GM19455 (cell line): ENCODE measurements around the gene VDR.
"Not testable (repeated sequence)": the region's sequence is repeated elsewhere in the genome, so short reads cannot be mapped to it uniquely, and the experiment has no call there.

Experiments used
- ATAC-seq: cut with Tn5 transposase; IDR thresholded peaks from one replicate; pipeline ENCODE4 v1.9.1; 2021; ENCODE audit not compliant: unreplicated experiment

The VDR gene

DNA sequence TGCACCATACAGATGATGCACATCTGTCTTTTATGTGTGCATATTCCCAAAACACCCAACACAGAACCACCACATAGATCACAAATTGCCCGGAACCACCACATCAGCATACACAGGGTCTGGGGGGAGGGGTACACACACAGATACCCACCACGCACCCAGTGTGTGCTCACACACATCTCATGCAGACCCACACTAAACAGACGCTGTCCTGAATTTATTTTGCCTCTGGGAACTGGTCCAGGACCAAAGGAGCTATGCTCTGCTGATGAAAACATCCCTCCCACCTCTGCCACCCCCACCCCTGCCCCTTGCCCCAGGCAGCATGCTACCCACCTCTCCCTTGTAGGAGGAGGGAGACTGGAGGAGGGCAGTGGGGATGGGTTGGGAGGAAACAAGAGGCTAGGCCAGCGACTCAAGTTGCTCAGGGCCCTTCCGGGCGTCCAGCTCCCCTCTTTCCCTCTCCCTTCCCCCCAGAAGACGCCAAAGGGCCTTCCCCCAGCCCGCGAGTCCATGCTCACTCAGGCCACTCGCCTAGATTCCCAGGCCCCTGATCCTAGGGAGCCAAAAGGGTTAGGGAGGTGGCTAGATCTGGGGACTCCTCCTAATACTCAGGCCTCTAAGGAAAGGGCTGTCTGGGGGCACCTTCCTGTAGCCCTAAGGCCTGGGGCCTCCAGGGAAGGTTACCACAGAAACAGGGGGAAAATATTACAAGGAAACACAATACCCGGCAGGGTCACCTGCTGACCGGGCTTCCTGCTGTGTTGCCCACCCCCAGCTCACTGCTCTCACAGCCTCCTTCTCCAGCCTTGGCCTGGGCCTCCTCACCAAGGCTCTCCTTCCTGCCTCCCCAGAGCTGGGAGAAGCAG lies 88.2 kb downstream of the VDR start:
- no peak for ATAC-seq

DNA sequence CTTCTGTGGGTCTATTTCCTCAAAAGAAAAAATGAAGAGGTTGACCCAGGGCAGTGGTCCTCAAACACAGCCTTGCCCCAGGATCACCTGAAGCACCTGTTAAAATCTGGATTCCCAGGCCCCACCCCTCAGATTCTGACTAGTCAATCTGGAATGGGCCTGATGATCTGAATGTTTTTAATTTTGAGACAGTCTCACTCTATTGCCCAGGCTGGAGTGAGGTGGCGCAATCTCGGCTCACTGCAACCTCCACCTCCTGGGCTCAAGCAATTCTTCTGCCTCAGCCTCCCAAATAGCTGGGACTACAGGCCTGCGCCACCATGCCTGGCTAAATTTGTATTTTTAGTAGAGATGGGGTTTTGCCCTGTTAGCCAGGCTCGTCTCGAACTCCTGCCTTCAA lies 89.3 kb downstream of the VDR start:
- ATAC-seq = not testable (repeated sequence)

DNA sequence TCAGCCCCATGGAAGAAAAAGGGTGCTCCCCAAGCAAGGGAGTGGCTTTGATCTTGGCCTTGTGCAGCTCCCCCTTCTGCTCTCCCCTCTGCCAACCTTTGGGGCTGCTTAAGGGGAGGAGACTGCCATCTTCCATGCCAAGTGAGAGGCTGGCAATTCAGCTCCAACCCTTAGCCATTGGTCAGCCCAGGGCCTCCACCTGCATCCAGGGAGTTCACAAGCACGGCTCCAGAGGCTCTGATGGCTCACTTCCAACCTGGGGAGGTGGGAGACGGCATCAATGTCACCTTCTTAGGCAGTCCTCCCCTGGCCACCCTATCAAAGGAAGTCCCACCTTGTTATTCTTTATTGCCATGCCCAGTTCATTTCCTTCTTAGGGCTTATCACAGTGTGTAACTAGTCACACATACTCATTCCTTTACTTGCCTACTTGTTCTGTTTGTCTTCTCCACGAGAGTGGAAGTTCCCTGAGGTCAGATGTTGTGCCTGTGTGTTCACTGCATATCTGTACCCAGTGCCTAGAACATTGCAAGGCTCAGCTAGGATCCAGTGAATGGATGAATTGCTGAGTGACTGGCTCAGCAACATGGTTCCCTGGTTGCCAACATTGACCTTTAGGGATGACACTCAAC lies 90.1 kb downstream of the VDR start:
- no peak for ATAC-seq

DNA sequence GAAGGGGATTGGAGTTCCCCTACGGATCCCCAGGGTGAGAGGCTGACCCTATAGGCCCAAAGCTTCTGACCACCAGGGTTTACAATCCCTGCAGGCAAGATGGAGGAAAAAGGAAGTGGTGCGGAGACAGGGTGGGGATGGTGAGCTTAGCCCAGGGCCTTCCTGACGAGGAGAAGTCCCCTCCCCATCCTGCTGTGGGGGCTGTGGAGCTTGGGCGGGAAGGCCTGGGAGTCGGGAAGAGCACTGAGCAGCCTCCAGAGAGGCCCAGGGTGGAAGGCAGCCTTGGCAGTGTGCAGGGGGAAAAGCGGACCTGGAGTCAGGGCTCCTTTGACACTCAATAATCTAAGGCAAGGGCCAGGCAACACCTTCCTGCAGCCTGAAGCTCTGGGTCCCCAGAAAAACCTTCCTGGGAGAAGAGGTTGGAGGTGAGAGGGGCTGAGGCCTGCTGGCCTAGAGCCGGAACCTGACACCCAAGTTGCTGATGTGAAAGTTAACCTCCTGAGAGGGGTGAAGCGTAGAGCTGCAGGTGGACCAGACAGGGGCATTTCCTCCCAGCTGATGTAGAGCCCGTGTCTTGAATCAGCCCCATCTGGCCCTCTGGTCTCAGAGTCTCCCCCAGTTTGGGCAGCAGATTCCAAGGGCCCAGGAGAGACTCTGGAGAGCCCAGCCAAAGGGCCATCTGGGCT lies 91.1 kb downstream of the VDR start:
- ATAC-seq = peak; percentile 40

DNA sequence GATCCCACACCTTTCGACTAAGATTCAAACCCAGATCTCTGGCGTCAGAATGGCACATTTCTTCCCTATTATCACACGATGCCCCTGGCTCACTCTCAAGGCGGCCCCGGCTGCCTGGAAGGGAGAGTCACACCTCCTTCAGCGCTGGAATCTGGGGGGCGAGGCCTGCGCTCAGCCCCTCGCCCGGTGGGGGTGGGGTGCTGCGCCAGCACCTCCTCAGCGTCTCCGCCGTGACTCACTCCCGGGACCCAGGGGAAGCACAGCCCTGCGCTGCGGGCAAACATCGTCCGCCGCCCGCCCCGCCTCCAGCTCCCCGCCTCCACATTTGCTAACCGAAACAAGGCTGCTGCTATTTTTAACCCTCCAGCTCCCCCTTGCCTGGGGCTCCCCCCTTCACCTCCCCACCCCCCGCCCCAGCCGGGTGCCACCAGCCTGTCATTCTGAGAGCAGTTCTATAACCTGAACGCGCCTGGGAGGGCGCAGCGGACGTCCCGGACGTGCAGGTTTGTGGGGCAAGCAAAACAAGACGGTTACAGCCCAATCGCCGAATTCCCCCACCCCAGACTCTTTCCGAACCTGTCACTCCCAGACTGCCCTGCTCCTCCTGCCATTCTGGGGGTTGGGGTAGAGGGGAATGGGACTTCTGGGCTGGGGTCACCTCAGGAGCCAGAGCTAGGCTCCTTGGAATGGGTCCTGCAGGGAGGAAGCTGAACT lies 91.8 kb downstream of the VDR start:
- peak; percentile 60 for ATAC-seq

DNA sequence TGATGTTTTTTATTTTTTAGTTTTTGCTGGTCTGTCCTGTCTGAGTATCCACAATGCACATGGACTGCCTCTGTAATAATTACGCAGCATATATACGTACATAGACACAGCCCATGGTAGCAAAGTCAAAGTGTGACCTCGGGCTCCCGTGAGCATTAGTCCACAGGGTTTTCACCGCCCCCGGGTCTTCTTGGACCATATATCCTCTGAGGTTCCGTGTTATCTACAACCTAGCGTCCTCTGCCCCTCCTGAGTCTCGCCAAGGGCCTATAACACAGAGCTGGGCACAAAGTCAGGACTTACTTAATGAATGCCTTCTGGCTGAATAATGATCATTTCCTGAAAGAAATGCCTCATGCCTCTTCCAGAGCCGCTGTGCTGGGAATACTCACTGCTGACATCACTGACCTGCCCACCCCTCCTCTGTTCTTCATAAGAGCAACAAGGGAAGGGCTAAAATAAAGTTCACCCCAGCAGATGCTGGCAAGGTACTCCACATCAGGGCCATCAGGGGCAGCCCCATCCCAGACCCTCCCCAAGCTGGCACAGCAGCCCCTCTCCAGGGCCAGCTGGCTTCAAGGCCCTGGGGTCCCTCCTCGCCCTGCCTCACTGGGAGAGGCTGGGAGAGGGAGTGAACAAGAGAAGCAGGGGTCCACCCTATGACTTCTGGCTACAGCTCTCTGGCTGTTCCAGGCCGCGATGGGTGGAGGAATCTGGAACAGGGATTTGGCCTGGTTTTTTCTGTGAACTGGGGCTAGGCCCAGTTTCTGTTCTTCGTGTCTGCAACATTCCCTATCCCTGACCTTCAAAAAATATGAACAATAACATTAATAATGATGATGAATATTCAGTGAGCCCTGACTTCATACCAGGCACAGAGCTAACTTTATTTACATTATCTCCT lies 93.0 kb downstream of the VDR start:
- ATAC-seq = no peak

DNA sequence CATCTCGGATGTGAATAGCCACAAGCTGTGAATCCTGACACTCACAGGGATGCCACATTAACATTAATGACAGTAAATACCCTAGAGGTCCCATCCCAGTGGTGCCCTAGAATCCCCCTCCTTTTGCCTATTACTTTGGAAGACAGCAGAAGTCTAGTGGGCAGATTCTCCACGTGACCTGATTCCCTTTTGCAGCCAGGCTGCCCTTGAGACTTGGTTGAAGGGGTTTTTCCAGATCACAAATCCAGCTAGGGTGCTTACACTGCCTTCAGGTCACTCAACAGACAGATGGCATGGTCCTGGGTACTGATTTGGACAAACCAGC lies 93.8 kb downstream of the VDR start:
- ATAC-seq = no peak

DNA sequence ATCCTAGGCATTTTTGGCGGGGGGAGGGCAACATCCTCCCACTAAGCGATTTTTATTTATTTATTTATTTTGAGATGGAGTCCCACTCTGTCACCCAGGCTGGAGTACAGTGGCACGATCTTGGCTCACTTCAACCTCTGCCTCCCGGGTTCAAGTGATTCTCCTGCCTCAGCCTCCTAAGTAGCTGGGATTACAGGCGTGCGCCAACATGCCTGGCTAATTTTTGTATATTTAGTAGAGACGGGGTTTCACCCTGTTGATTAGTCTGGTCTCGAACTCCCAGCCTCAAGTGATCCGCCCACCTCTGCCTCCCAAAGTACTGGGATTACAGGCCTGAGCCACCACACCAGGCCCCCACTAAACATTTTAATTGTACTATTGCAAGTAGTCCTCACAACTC lies 95.3 kb downstream of the VDR start:
- not testable (repeated sequence) for ATAC-seq

DNA sequence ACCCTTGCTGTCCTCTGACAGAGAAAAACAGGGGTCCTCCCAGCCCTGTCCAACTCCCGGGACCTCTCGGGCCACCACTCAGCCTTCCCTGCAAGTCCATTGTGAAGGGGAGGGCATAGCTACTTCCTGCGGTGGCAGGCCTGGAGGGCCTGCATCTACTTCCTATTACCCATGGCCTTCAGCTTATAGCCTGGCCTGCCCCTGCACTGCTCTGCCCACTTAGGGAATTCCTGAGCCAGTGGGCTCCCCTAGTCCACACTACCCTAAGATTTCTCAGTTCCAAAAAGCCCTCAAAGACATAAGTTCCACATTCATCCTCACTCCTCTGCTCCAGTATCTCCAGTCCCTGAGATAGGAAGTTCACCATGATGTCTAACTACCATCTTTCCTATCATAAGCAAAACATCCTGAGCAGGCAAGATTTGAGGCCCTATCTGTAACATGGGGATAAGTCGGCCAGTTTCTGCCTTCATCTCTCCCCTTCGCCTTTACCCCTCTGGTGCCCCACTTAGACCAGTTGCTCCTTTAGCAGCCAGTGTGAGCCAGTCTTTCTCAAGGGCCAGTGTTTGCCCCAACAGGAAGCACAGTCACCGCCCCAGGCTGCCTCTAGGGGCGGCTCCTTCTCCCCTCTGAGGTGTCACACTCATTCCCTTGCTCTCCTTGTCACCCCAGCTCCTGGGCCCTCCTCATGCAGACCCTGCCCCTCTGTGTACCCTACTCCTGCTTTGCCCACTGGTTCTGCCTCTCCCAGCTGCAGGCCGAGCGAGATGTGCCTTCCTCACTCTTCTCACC lies 96.0 kb downstream of the VDR start:
- ATAC-seq = no peak

DNA sequence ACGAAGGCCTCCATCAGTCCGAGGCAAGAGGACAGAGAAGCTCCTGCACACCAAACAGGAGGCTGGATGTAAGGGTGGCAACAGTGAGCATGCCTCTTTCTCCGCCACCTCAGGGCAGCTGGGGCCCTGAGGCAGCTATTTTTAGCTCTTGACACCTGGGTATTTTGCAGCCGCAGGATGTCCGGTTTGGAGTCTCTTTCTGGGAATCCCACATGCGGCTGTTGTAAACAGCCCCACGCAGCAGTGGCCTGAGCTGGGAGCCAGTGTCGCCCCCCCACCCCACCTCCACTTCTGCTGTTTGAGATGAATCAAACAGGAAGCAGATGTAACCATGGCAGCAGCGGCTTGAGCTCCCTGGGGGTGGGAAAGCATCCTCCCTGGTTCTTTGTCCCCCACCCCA lies 96.7 kb downstream of the VDR start:
- no peak for ATAC-seq

DNA sequence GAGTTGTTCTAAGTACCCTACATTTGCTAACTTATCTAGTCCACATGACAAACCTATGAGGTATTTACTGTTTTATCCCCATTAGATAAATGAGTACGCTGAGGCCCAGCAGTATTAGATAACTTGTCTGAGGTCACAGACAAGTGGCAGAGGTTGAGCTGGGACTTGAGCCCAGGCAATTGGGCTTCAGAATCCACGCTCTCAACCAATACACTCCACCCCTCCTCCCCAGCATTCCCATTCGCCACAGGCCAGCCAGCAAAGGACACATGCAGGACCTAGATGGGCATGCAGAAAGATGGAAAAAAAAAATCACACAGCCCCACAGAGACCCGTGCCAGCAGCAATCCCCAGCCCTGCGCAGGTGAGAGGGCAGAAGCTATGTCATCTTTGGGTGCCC lies 97.5 kb downstream of the VDR start:
- ATAC-seq = no peak

DNA sequence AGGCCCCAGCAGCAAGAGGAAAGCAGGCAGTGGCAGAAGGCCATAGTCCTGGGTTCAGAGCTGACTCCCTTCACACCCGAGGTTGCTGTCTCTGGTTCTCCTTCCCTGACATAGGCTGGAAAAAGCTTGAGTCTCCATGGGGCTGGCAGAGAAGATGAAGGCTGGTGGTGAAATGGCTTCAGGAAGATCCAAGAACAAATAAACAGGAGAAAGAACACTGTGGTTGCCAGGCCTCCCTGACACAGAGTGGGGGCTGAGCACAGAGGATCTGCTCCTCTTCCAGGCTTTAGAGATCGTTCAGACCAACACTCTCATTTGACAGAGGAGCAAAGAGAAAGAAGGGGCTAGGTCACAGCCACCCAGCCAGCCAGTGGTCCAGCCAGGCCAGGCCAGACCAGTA lies 99.4 kb downstream of the VDR start:
- ATAC-seq = no peak

DNA sequence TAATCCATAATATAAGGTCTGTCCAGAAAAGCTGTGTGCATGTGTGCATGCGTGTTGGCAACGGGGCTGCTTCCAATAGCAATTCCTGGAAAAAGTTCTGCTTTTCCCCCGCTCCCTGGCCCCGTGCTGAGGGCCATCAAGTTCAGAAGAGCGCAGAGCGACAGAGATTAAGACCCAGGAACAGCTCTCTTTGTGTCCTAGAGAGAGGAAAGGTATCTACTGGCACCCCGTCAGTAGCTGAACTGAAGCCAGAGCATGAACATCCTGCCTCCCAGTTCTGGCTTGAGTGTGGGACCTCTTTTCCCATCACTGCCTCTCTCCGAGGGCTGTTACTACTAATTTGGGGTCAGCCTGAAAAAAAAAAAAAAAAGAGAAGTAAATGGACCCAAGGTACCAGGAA lies 100.6 kb downstream of the VDR start:
- ATAC-seq = no peak

DNA sequence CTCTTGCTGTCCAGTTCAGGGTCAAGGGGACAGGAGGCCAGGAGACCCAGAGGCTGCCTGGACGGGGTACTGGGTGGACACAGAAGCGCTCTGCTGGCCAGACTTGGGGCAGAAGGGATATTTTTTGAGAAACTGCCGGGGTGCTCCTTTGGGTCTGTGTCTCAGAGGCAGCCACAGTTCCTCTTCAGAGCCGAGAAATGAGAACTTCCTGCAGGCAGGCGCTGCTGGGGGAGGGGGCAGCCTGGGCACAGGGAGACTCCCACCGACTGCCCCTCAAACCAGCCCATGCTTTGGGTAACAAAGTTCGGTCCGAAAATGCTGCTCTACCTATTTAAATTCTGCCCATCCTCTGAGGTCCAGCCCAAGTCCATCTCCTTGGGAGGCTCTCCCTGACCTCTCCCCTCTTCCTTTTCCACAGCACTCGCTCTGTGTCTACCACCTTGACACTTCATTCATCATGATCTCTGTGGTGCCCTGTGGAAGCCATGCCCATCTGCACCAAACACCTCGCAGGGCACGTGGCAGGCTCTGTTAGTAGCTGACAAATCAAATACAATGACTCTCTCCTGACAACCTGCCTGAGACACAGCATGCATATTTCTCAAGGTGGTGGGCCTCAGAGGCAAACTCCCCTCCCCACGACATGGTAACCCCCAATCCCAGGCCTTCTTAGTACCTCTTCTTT lies 101.5 kb downstream of the VDR start:
- ATAC-seq = no peak

DNA sequence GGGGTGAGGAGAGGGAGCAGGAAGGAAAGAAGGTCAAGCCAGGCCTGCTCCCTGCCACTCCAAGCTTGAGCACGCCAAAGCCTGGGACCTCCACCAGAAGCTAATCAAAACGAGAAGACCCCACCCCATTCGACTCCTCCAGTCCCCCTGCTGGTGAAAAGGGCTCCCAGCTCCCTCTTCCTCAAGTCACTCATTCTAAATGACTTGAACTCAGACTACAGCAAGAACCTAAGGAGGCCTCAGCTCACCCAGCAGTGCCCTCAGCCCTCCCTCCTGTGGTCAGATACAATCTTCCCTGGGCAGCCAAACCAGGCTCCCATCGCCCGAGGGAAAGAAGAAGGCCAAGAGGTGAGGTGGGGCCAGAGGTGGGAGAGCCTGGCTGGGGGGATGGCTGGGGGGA lies 102.5 kb downstream of the VDR start:
- no peak for ATAC-seq

DNA sequence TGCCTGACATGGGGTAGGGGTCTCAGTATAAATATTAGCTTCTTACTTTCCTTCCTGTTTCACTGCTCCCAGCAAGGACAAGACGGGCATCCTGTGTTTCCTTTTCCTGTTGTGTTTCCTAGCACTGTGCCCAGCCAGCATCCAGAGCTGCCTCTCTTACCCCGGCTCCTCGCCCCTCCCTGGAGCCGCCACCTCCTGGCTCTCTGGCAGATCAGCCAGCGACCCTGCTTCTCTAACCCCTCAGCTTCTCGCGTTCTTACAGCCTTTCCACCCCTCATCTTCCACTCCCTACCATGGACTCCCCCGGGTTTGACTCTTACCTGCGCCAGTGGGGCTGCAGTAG lies 102.9 kb downstream of the VDR start:
- ATAC-seq = no peak

DNA sequence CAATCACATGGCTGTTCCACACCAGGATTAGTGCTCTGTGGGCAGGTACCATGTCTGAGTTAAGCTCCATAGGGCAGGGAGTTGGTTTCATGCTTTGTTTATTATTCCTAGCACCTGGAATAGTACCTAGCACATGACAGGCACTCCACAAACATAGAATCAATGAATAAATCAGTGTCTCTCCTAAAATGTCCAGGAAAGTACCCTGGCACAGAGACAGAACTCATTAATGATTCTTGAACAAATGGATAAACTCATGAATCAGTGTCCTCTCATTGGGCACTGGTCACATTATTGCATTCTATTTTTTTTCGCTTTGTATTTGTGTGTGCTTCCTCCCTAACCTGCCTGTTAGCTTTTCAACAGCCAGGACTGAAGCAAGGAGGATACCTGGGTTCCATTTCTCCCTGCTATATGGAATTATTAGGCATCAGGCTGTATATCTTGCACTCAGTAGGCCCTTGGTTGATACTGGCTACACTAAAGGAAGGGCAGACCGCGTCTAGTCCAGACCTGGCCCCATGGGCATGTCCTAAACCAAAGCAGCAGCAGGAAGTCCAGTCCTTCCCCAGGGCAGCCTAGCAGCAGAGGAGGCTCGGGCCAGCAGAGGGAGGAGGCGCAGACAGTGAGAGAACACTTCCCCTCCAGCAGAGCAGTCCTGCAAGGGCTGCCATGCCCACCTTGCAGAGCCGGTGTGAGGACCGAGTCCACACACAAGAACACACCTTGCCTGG lies 103.5 kb downstream of the VDR start:
- ATAC-seq = no peak

DNA sequence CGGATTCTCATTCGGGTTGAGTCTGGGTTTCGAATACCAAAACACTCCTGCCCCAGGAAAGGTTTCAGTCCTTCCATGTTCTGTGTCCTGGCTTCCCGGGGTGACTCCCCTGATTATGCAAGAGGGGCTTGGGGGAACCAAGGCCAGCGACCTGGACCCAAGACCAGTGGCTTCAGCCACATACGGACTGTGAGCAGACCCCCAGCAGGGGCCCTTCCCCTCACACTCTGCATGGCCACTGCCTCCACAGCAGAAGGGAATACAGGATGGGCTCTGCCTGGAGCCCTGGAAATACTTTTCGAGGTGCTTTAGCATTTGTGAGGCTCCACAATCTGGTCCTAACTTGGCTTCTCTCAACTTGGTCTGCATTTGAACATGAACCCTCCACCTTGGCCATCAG lies 104.2 kb downstream of the VDR start:
- no peak for ATAC-seq
